PC-3 (cell line): ENCODE measurements around the gene RPS6KC1.

Experiments used
- CTCF ChIP-seq: fragments of 300-600 bp; sonication (generic); conservative IDR thresholded peaks from 2 replicates; pipeline ENCODE4 v1.5.1; 2017; ENCODE audit warnings: antibody characterized with exemption, low read depth, mild to moderate bottlenecking, low read length
- EZH2 ChIP-seq: fragments of 300-600 bp; sonication (generic); IDR thresholded peaks from one replicate; pipeline ENCODE4 v1.6.1; 2017; ENCODE audit warnings: antibody characterized with exemption, mild to moderate bottlenecking, low read length; ENCODE audit not compliant: unreplicated experiment

DNA sequence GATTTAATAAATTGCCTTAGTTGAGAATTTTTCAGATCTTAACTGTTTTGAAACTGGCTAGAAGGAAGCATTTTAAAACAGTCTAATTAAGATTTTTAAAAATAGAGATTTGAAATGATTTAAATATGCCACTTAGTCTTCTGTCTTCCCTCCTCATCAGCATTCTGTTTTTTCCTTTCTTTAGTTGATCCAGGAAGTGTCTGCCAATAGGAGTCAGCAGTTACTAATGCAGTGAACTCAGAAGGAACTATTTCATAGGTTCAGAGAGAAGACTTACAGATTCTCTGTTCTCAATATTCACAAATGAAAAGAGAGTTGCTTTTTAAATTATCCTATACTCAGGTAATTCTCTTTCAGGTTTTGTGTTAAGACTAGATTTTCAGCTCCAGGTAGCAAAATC lies 84.5 kb downstream of the RPS6KC1 start:
- TF ChIP-seq CTCF (no peak), EZH2 (no peak)
